ENCODE data around the gene DKC1. TPM values are rescaled to one million over a fixed set of nuclear protein-coding genes. Genes with fewer than 3 reads are reported as not detected.

The DKC1 gene
- total and polyA plus RNA-seq, 4 donors: 24.5 to 39.6 (median 33.2) TPM

- Histone ChIP-seq H3K9ac (ENCODE audit: insufficient read depth in 1 of 2, low read length in 2 of 2) (no peak overlapping the region), H3K27ac (ENCODE audit: low read depth in 1 of 2, low read length in 1 of 2) (peak overlapping the region; percentile 67 to 75), H3K36me3 (ENCODE audit: control insufficient read depth in 4 of 4, insufficient read depth in 4 of 4, low read length in 4 of 4) (no peaks in the 10 kb centered on the region), H3K9me3 (ENCODE audit: control insufficient read depth in 4 of 4, insufficient read depth in 3 of 4, low read length in 3 of 4) (peaks cover 0 to 4% (median 0%) of the 10 kb centered on the region in 4 donors), H3K4me1 (ENCODE audit: control insufficient read depth in 5 of 5, insufficient read depth in 5 of 5, low read length in 5 of 5) (peaks cover 4 to 10% (median 7%) of the 10 kb centered on the region in 5 donors), H3K27me3 (ENCODE audit: control insufficient read depth in 3 of 3, insufficient read depth in 3 of 3, low read length in 2 of 3) (no peaks in the 10 kb centered on the region), H3K4me3 (no peak overlapping the region)
- no peak for DNase-seq
- no peak for ATAC-seq (ENCODE audit: insufficient read depth, low FRiP score)
- WGBS, 2 donors: 16 to 32% methylated on average over 7 of the region's 7 CpGs
- no peak for TF ChIP-seq CTCF (IDR thresholded peaks at IDR 0.05; ENCODE audit: control extremely low read depth, extremely low read depth)
Observed at GRCh38 chrX:154804261-154804956, 41.7 kb downstream of the DKC1 start.

- DNase-seq (peak; percentile 67 to 86 (median 77)), ATAC-seq (ENCODE audit: insufficient read depth, low FRiP score) (peak; percentile 92)
- TF ChIP-seq CTCF (IDR thresholded peaks at IDR 0.05; ENCODE audit: control extremely low read depth, extremely low read depth): no peak
- Histone ChIP-seq H3K9me3 (ENCODE audit: control insufficient read depth in 4 of 4, insufficient read depth in 3 of 4, low read length in 3 of 4) (peaks cover 0 to 4% (median 0%) of the 10 kb centered on the region in 4 donors), H3K4me1 (ENCODE audit: control insufficient read depth in 5 of 5, insufficient read depth in 5 of 5, low read length in 5 of 5) (peaks cover 3 to 6% (median 5%) of the 10 kb centered on the region in 5 donors), H3K27ac (ENCODE audit: low read depth in 1 of 2, low read length in 1 of 2) (peak within 1 kb of the TSS; percentile 67 to 75), H3K9ac (ENCODE audit: insufficient read depth in 1 of 2, low read length in 2 of 2) (peak within 1 kb of the TSS in 1 of 2 donors; percentile 1), H3K27me3 (ENCODE audit: control insufficient read depth in 3 of 3, insufficient read depth in 3 of 3, low read length in 2 of 3) (no peaks in the 10 kb centered on the region), H3K36me3 (ENCODE audit: control insufficient read depth in 4 of 4, insufficient read depth in 4 of 4, low read length in 4 of 4) (no peaks in the 10 kb centered on the region), H3K4me3 (peak within 1 kb of the TSS; percentile 37)
- 0 to 35% methylated on average over 27 to 65 of the region's 65 CpGs for WGBS, 2 donors
Observed at GRCh38 chrX:154804957-154805695, 42.5 kb downstream of the DKC1 start, which contains the start of gene MPP1. TSS of gene MPP1 (minus strand) at chrX:154805485. CDS start at chrX:154805373, 112 bp downstream.

- peak overlapping the region; percentile 50 to 62 for H3K27ac ChIP-seq (ENCODE audit: low read depth in 1 of 2, low read length in 1 of 2)
- H3K9me3 ChIP-seq (ENCODE audit: control insufficient read depth in 4 of 4, insufficient read depth in 3 of 4, low read length in 3 of 4): peaks cover 0 to 4% (median 0%) of the 10 kb centered on the region in 4 donors
- WGBS, 2 donors: 7 to 40% methylated on average over 13 of the region's 13 CpGs
Observed at GRCh38 chrX:154805696-154806091, 43.0 kb downstream of the DKC1 start.

More at GRCh38 chrX:154805696-154806091, 43.0 kb downstream of the DKC1 start:
- no peaks in the 10 kb centered on the region for H3K27me3 ChIP-seq (ENCODE audit: control insufficient read depth in 3 of 3, insufficient read depth in 3 of 3, low read length in 2 of 3)
- H3K9ac ChIP-seq (ENCODE audit: insufficient read depth in 1 of 2, low read length in 2 of 2): no peak overlapping the region
- DNase-seq (no peak), ATAC-seq (ENCODE audit: insufficient read depth, low FRiP score) (no peak)
- peaks cover 0 to 5% (median 3%) of the 10 kb centered on the region in 5 donors for H3K4me1 ChIP-seq (ENCODE audit: control insufficient read depth in 5 of 5, insufficient read depth in 5 of 5, low read length in 5 of 5)
- no peak overlapping the region for H3K4me3 ChIP-seq
- TF ChIP-seq CTCF (IDR thresholded peaks at IDR 0.05; ENCODE audit: control extremely low read depth, extremely low read depth): no peak
- H3K36me3 ChIP-seq (ENCODE audit: control insufficient read depth in 4 of 4, insufficient read depth in 4 of 4, low read length in 4 of 4): no peaks in the 10 kb centered on the region

Measured in lung (tissue), 12 donors.